GM12878 (cell line): ENCODE results near the gene HPSE. TPM values are rescaled to one million over a fixed set of nuclear protein-coding genes. Genes with fewer than 3 reads are reported as not detected.

Experiments used
- CEBPB ChIP-seq, 2 experiments: fragments of 150-350 bp in 1 of 2; IDR thresholded peaks; 2 replicates each; pipeline ENCODE4 v1.6.1; 2012 to 2014; ENCODE audit warnings: low read depth in 2 of 2, low read length in 2 of 2, borderline replicate concordance in 1 of 2, inconsistent platforms in 1 of 2
- CREM ChIP-seq: IDR thresholded peaks from 2 replicates; pipeline ENCODE4 v1.6.1; 2014; ENCODE audit warnings: antibody characterized with exemption, low read depth
- ETV6 ChIP-seq, 2 experiments: fragments of 450-650 bp in 1 of 2; IDR thresholded peaks in 1 of 2; conservative IDR thresholded peaks in 1 of 2; 2 replicates each; pipeline ENCODE4 v1.6.1; 2014; ENCODE audit warnings: antibody characterized with exemption in 1 of 2, borderline replicate concordance in 1 of 2, low read depth in 1 of 2, mild to moderate bottlenecking in 1 of 2, moderate library complexity in 1 of 2
- IKZF1 ChIP-seq: fragments of 450-650 bp; conservative IDR thresholded peaks from 2 replicates; pipeline ENCODE4 v1.6.1; 2017; ENCODE audit warnings: antibody characterized with exemption, mild to moderate bottlenecking
- MEF2A ChIP-seq: IDR thresholded peaks from 2 replicates; pipeline ENCODE4 v1.6.1; 2011; ENCODE audit warnings: low read depth, mild to moderate bottlenecking, low read length, moderate library complexity; ENCODE audit not compliant: insufficient read depth
- MTA2 ChIP-seq: fragments of 450-650 bp; IDR thresholded peaks from 2 replicates; pipeline ENCODE4 v1.6.1; 2016; ENCODE audit warnings: low read depth, mild to moderate bottlenecking, moderate library complexity
- MXI1 ChIP-seq: fragments of 150-350 bp; IDR thresholded peaks from 2 replicates; pipeline ENCODE4 v1.6.1; 2011; ENCODE audit warnings: low read depth, mild to moderate bottlenecking, inconsistent platforms, low read length, improper control_type of control experiment
- NFYB ChIP-seq: IDR thresholded peaks from 2 replicates; pipeline ENCODE4 v1.6.1; 2011; ENCODE audit warnings: low read depth, mild to moderate bottlenecking, low read length, improper control_type of control experiment, moderate library complexity; ENCODE audit not compliant: insufficient read depth
- PAX5 ChIP-seq: IDR thresholded peaks from 2 replicates; pipeline ENCODE4 v1.6.1; 2011; ENCODE audit warnings: low read depth, low read length, borderline replicate concordance
- RAD51 ChIP-seq: fragments of 450-650 bp; IDR thresholded peaks from 2 replicates; pipeline ENCODE4 v1.6.1; 2016; ENCODE audit warnings: moderate library complexity, mild to moderate bottlenecking, inconsistent platforms
- RB1 ChIP-seq: fragments of 450-650 bp; formaldehyde crosslinking; IDR thresholded peaks from 2 replicates; pipeline ENCODE4 v1.6.1; 2017; ENCODE audit warnings: mild to moderate bottlenecking, borderline replicate concordance
- RBBP5 ChIP-seq: fragments of 200-600 bp; sonication (generic); conservative IDR thresholded peaks from 2 replicates; pipeline ENCODE4 v1.6.1; 2016
- REST ChIP-seq: IDR thresholded peaks from 2 replicates; pipeline ENCODE4 v1.6.1; 2012; ENCODE audit warnings: mild to moderate bottlenecking, low read depth, low read length
- SIX5 ChIP-seq: IDR thresholded peaks from 2 replicates; pipeline ENCODE4 v1.6.1; 2011; ENCODE audit warnings: mild to moderate bottlenecking, low read depth, low read length, moderate library complexity; ENCODE audit not compliant: severe bottlenecking
- polyA plus RNA-seq, 11 experiments: library from polyadenylated mRNA; depleted of rRNA in 4 of 11; unstranded in 6 of 11; stranded (reverse) in 5 of 11; fragments of >200 nt; fragmentation: Nextera tagmentation in 4 of 11; fragmentation: Illumina TruSeq in 1 of 11; extraction: Ambion mirVana in 4 of 11; extraction: Trizol in 1 of 11; gene quantifications; 1 replicate in 1 of 11; 2 replicates in 10 of 11; pipeline versions ENCODE4 v1.2.1 to v1.2.3, GENCODE V29; 2011 to 2016; ENCODE audit warnings: inconsistent platforms in 2 of 11, missing spikeins in 2 of 11, low read depth in 1 of 11
- total RNA-seq, 4 experiments: library from RNA; depleted of rRNA in 3 of 4; stranded (reverse); fragments of >200 nt in 3 of 4; fragmentation: Illumina TruSeq in 1 of 4; extraction: Trizol in 1 of 4; gene quantifications; 2 replicates each; pipeline versions ENCODE4 v1.2.1 to v1.2.3, GENCODE V29; 2013 to 2021
- TF ChIP-seq, protein P1 (sequence below): IDR thresholded peaks from 2 replicates; pipeline ENCODE4 v1.6.1; 2011; ENCODE audit warnings: mild to moderate bottlenecking, low read depth, low read length, moderate library complexity; ENCODE audit not compliant: insufficient replicate concordance
- TF ChIP-seq, protein P2 (sequence below): fragments of 450-650 bp; IDR thresholded peaks from 2 replicates; pipeline ENCODE4 v1.6.1; 2017; ENCODE audit warnings: mild to moderate bottlenecking, moderate library complexity
- TF ChIP-seq, protein P3 (sequence below): IDR thresholded peaks from 2 replicates; pipeline ENCODE4 v1.6.1; 2012; ENCODE audit warnings: low read depth, low read length, improper control_type of control experiment

HPSE gene
- total and polyA plus RNA-seq, 10 of the 15 experiments (the other 5 are each of a cell fraction or from before 2014, with no cell fraction given), result 0.16 to 0.89 (median 0.58) TPM

- TF ChIP-seq NFYB, result no peak
- TF ChIP-seq ETV6 (conservative IDR thresholded peaks at IDR 0.05 in 1 of 2, IDR thresholded peaks at IDR 0.05 in 1 of 2; ENCODE audit: borderline replicate concordance in 1 of 2, low read depth in 1 of 2), result no peak
- TF ChIP-seq, protein P1, sequence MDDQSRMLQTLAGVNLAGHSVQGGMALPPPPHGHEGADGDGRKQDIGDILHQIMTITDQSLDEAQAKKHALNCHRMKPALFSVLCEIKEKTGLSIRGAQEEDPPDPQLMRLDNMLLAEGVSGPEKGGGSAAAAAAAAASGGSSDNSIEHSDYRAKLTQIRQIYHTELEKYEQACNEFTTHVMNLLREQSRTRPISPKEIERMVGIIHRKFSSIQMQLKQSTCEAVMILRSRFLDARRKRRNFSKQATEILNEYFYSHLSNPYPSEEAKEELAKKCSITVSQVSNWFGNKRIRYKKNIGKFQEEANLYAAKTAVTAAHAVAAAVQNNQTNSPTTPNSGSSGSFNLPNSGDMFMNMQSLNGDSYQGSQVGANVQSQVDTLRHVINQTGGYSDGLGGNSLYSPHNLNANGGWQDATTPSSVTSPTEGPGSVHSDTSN, result peak; percentile 48
- no peak for TF ChIP-seq PAX5
- no peak for TF ChIP-seq CREM
- TF ChIP-seq RB1, result peak; percentile 49; the same call in 1 of the 2 replicates
- TF ChIP-seq MTA2, result no peak; the same call in 1 of the 2 replicates
- TF ChIP-seq REST, result no peak
- TF ChIP-seq, protein P2, sequence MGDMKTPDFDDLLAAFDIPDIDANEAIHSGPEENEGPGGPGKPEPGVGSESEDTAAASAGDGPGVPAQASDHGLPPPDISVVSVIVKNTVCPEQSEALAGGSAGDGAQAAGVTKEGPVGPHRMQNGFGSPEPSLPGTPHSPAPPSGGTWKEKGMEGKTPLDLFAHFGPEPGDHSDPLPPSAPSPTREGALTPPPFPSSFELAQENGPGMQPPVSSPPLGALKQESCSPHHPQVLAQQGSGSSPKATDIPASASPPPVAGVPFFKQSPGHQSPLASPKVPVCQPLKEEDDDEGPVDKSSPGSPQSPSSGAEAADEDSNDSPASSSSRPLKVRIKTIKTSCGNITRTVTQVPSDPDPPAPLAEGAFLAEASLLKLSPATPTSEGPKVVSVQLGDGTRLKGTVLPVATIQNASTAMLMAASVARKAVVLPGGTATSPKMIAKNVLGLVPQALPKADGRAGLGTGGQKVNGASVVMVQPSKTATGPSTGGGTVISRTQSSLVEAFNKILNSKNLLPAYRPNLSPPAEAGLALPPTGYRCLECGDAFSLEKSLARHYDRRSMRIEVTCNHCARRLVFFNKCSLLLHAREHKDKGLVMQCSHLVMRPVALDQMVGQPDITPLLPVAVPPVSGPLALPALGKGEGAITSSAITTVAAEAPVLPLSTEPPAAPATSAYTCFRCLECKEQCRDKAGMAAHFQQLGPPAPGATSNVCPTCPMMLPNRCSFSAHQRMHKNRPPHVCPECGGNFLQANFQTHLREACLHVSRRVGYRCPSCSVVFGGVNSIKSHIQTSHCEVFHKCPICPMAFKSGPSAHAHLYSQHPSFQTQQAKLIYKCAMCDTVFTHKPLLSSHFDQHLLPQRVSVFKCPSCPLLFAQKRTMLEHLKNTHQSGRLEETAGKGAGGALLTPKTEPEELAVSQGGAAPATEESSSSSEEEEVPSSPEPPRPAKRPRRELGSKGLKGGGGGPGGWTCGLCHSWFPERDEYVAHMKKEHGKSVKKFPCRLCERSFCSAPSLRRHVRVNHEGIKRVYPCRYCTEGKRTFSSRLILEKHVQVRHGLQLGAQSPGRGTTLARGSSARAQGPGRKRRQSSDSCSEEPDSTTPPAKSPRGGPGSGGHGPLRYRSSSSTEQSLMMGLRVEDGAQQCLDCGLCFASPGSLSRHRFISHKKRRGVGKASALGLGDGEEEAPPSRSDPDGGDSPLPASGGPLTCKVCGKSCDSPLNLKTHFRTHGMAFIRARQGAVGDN, result peak; percentile 17; the same call in 1 of the 2 replicates
- TF ChIP-seq SIX5, result no peak
- no peak for TF ChIP-seq CEBPB (IDR thresholded peaks at IDR 0.05; ENCODE audit: borderline replicate concordance in 1 of 2, low read depth in 2 of 2, low read length in 2 of 2)
- TF ChIP-seq, protein P3, sequence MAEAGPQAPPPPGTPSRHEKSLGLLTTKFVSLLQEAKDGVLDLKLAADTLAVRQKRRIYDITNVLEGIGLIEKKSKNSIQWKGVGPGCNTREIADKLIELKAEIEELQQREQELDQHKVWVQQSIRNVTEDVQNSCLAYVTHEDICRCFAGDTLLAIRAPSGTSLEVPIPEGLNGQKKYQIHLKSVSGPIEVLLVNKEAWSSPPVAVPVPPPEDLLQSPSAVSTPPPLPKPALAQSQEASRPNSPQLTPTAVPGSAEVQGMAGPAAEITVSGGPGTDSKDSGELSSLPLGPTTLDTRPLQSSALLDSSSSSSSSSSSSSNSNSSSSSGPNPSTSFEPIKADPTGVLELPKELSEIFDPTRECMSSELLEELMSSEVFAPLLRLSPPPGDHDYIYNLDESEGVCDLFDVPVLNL, result no peak
- no peak for TF ChIP-seq IKZF1
- TF ChIP-seq MEF2A, result 0 out of 2 replicates have a peak, but pooled peaks have one; percentile 12
- TF ChIP-seq MXI1, result peak; percentile 25; the same call in 1 of the 2 replicates
- TF ChIP-seq RAD51, result no peak
- TF ChIP-seq RBBP5, result no peak
Measured at GRCh38 chr4:83282049-83282535, 52.6 kb downstream of the HPSE start (continued).
